CD14-positive monocyte (primary cell): ENCODE measurements around the gene OR1F1. TPM values are rescaled to one million over a fixed set of nuclear protein-coding genes. Genes with fewer than 3 reads are reported as not detected.

Experiments used
- DNase-seq, 3 donors: peaks; one replicate each; pipeline ENCODE4 v3.0.0-alpha.2; 2011 to 2022
- H2AFZ ChIP-seq: 2 replicates; pipeline ENCODE4 v1.6.0; 2012; ENCODE audit warnings: mild to moderate bottlenecking, low read depth, low read length, inconsistent platforms; ENCODE audit not compliant: insufficient read depth, poor library complexity, severe bottlenecking
- H3K27ac ChIP-seq, 2 donors: 1 replicate in 1 of 2; 2 replicates in 1 of 2; pipeline ENCODE4 v1.5.1; 2012 to 2013; ENCODE audit warnings: low read length in 2 of 2, control low read depth in 1 of 2, inconsistent platforms in 1 of 2, low read depth in 1 of 2, mild to moderate bottlenecking in 1 of 2
- H3K27me3 ChIP-seq, 2 donors: one replicate each; pipeline versions ENCODE4 v1.6.0 to v1.6.1; 2011 to 2013; ENCODE audit warnings: low read length in 2 of 2; ENCODE audit not compliant: control insufficient read depth in 2 of 2, insufficient read depth in 2 of 2
- H3K36me3 ChIP-seq, 2 donors: replicated peaks in 1 of 2; 1 replicate in 1 of 2; 2 replicates in 1 of 2; pipeline versions ENCODE4 v1.5.1 to v1.6.1; 2012 to 2013; ENCODE audit warnings: low read length in 2 of 2, control low read depth in 1 of 2, inconsistent platforms in 1 of 2, mild to moderate bottlenecking in 1 of 2; ENCODE audit not compliant: insufficient read depth in 2 of 2, control insufficient read depth in 1 of 2
- H3K4me1 ChIP-seq, 2 donors: 1 replicate in 1 of 2; 2 replicates in 1 of 2; pipeline versions ENCODE4 v1.5.1 to v1.6.1; 2012 to 2013; ENCODE audit warnings: low read length in 2 of 2, control low read depth in 1 of 2, inconsistent platforms in 1 of 2, mild to moderate bottlenecking in 1 of 2, moderate library complexity in 1 of 2; ENCODE audit not compliant: insufficient read depth in 2 of 2, control insufficient read depth in 1 of 2
- H3K4me2 ChIP-seq: replicated peaks from 2 replicates; pipeline ENCODE3; 2012; ENCODE audit warnings: low read length, moderate library complexity, mild to moderate bottlenecking; ENCODE audit not compliant: poor library complexity, severe bottlenecking; ENCODE audit errors: extremely low read depth
- H3K4me3 ChIP-seq, 3 experiments: fragments of 200-600 bp in 1 of 3; sonication (generic) in 1 of 3; replicated peaks in 1 of 3; 1 replicate in 2 of 3; 2 replicates in 1 of 3; pipeline ENCODE4 v1.5.1; 2011 to 2013; ENCODE audit warnings: low read length in 3 of 3, mild to moderate bottlenecking in 3 of 3, control low read depth in 2 of 3, low read depth in 2 of 3, inconsistent platforms in 1 of 3, moderate library complexity in 1 of 3
- H3K79me2 ChIP-seq: 2 replicates; pipeline ENCODE4 v1.6.0; 2012; ENCODE audit warnings: mild to moderate bottlenecking, control low read depth, inconsistent platforms, low read length, moderate library complexity; ENCODE audit not compliant: insufficient read depth
- H3K9ac ChIP-seq: 2 replicates; pipeline ENCODE4 v1.6.0; 2017; ENCODE audit warnings: low read length, mild to moderate bottlenecking; ENCODE audit not compliant: insufficient read depth, poor library complexity, severe bottlenecking
- H3K9me3 ChIP-seq, 2 donors: replicated peaks in 1 of 2; 1 replicate in 1 of 2; 2 replicates in 1 of 2; pipeline versions ENCODE4 v1.5.1 to v1.6.1; 2012 to 2013; ENCODE audit warnings: low read length in 2 of 2, control low read depth in 1 of 2; ENCODE audit not compliant: control insufficient read depth in 1 of 2, insufficient read depth in 1 of 2
- H4K20me1 ChIP-seq: 2 replicates; pipeline ENCODE4 v1.6.0; 2012; ENCODE audit warnings: mild to moderate bottlenecking, low read length, control low read depth, moderate library complexity; ENCODE audit not compliant: insufficient read depth
- H3K27ac Mint-ChIP-seq, 7 donors: one replicate each; pipeline ENCODE4 v1.8.0; 2020; ENCODE audit warnings: mild to moderate bottlenecking in 7 of 7, mixed read lengths in 7 of 7, moderate library complexity in 6 of 7, inconsistent platforms in 2 of 7
- H3K27me3 Mint-ChIP-seq, 3 donors: one replicate each; pipeline ENCODE4 v1.8.0; 2021 to 2022; ENCODE audit warnings: low read depth in 3 of 3, mild to moderate bottlenecking in 3 of 3, mixed read lengths in 3 of 3, moderate library complexity in 3 of 3, inconsistent platforms in 1 of 3
- H3K36me3 Mint-ChIP-seq, 2 donors: one replicate each; pipeline ENCODE4 v1.8.0; 2020; ENCODE audit warnings: mixed read lengths in 2 of 2, inconsistent platforms in 1 of 2, mild to moderate bottlenecking in 1 of 2
- H3K4me1 Mint-ChIP-seq: one replicate; pipeline ENCODE4 v1.8.0; 2020; ENCODE audit warnings: mild to moderate bottlenecking, mixed read lengths
- H3K4me3 Mint-ChIP-seq, 2 donors: one replicate each; pipeline ENCODE4 v1.8.0; 2020; ENCODE audit warnings: mild to moderate bottlenecking in 2 of 2, mixed read lengths in 2 of 2, moderate library complexity in 1 of 2
- H3K9me3 Mint-ChIP-seq, 7 donors: one replicate each; pipeline ENCODE4 v1.8.0; 2020 to 2022; ENCODE audit warnings: mixed read lengths in 7 of 7, mild to moderate bottlenecking in 6 of 7, moderate library complexity in 6 of 7, inconsistent platforms in 2 of 7
- WGBS: methylation state at CpG from one replicate; pipeline ENCODE4 v1.1.5; 2013; ENCODE audit warnings: missing lambda C conversion rate; ENCODE audit not compliant: insufficient coverage; 5-methylcytosine and 5-hydroxymethylcytosine counted together
- intact Hi-C, 2 donors: fragments of 100-400 bp; cut with micrococcal nuclease; formaldehyde crosslinking; loops; one replicate each; pipeline versions ENCODE4 v1.15.0 to v1.15.1; 2023
- polyA plus RNA-seq, 3 donors: library from polyadenylated mRNA; depleted of rRNA in 1 of 3; unstranded in 2 of 3; stranded (reverse) in 1 of 3; fragments of 300-500 nt in 2 of 3; fragments of >200 nt in 1 of 3; fragmentation: Illumina TruSeq in 2 of 3; gene quantifications; 1 replicate in 2 of 3; 2 replicates in 1 of 3; pipeline ENCODE4 v1.2.3, GENCODE V29; 2012 to 2021
- TF ChIP-seq, protein P1 (sequence below): fragments of 200-600 bp; IDR thresholded peaks from one replicate; pipeline ENCODE4 v1.8.0; 2022; ENCODE audit warnings: antibody characterized with exemption, mild to moderate bottlenecking

Gene OR1F1
- polyA plus RNA-seq, 3 donors = not detected

DNA sequence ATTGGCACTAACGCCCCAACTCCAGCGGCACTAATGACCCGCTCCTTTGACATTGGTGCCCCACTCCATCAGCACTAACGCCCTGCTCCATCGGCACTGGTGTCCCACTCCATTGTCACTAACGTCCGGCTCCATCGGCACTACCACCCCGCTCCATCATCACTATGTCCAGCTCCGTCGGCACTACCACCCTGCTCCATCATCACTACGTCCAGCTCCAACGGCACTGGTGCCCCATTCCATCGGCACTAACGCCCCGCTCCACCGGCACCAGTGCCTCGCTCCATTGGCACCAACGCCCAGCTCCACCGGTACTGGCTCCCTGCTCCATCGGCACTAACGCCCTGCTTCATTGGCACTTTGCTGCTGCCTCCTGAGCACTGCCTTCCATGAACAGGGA, 45.7 kb upstream of the OR1F1 start:
- H3K9me3 ChIP-seq = no peaks in the 10 kb centered on the region
- peaks cover 39 to 59% of the 10 kb centered on the region in 2 donors for H3K36me3 ChIP-seq
- H3K36me3 Mint-ChIP-seq = peaks cover 46 to 59% of the 10 kb centered on the region in 2 donors
- no peak overlapping the region for H3K27ac ChIP-seq
- no peaks in the 10 kb centered on the region for H3K4me1 ChIP-seq
- H3K4me1 Mint-ChIP-seq = no peaks in the 10 kb centered on the region
- H2AFZ ChIP-seq = no peak overlapping the region
- H4K20me1 ChIP-seq = peaks cover 4% of the 10 kb centered on the region
- TF ChIP-seq, protein P1, sequence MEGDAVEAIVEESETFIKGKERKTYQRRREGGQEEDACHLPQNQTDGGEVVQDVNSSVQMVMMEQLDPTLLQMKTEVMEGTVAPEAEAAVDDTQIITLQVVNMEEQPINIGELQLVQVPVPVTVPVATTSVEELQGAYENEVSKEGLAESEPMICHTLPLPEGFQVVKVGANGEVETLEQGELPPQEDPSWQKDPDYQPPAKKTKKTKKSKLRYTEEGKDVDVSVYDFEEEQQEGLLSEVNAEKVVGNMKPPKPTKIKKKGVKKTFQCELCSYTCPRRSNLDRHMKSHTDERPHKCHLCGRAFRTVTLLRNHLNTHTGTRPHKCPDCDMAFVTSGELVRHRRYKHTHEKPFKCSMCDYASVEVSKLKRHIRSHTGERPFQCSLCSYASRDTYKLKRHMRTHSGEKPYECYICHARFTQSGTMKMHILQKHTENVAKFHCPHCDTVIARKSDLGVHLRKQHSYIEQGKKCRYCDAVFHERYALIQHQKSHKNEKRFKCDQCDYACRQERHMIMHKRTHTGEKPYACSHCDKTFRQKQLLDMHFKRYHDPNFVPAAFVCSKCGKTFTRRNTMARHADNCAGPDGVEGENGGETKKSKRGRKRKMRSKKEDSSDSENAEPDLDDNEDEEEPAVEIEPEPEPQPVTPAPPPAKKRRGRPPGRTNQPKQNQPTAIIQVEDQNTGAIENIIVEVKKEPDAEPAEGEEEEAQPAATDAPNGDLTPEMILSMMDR = no peak
- H3K27me3 Mint-ChIP-seq = peaks cover 2 to 11% (median 8%) of the 10 kb centered on the region in 3 donors
- H3K27ac Mint-ChIP-seq = no peak overlapping the region
- no peak overlapping the region for H3K9ac ChIP-seq
- WGBS = 97% methylated on average over 22 of the region's 22 CpGs
- H3K27me3 ChIP-seq = no peaks in the 10 kb centered on the region
- DNase-seq = no peak
- no peak overlapping the region for H3K4me3 Mint-ChIP-seq
- no peaks in the 10 kb centered on the region for H3K9me3 Mint-ChIP-seq
- H3K4me2 ChIP-seq = no peak overlapping the region
- intact Hi-C loops = no loop called here
- H3K79me2 ChIP-seq = no peaks in the 10 kb centered on the region
- no peak overlapping the region for H3K4me3 ChIP-seq

DNA sequence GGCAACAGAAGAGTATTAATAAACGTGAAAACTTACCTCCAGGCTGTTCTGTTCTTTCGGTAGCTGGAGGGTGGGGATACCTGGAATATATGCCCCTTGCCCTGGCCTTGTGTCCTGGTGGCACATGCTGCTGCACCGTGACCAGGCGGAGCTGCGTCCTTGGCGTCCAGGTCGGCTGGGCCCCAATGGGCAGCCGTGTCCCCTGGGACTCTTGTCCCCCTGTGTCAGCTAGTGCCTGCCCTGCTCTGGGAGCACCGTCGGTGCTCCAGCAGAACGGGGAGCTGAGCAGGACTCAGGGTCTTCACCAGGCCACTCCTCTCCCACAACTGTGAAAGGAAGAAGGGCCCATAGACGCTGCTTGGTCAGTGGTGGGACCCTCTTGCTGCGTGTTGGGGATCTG, 45.2 kb upstream of the OR1F1 start:
- Mint-ChIP-seq H3K4me1 (no peaks in the 10 kb centered on the region), H3K27ac (no peak overlapping the region)
- intact Hi-C loops = no loop called here

More for the DNA sequence above, 45.2 kb upstream of the OR1F1 start:
- H3K4me3 Mint-ChIP-seq = no peak overlapping the region
- Histone ChIP-seq H3K79me2 (no peaks in the 10 kb centered on the region), H3K27ac (no peak overlapping the region), H3K27me3 (no peaks in the 10 kb centered on the region), H3K4me2 (no peak overlapping the region), H3K4me3 (no peak overlapping the region), H4K20me1 (no peaks in the 10 kb centered on the region), H3K9me3 (no peaks in the 10 kb centered on the region), H3K36me3 (peaks cover 34 to 55% of the 10 kb centered on the region in 2 donors), H2AFZ (no peak overlapping the region), H3K9ac (no peak overlapping the region), H3K4me1 (no peaks in the 10 kb centered on the region)
- H3K27me3 Mint-ChIP-seq = peaks cover 4 to 12% (median 11%) of the 10 kb centered on the region in 3 donors
- TF ChIP-seq, protein P1 = no peak
- peaks cover 42 to 55% of the 10 kb centered on the region in 2 donors for H3K36me3 Mint-ChIP-seq
- WGBS = 93% methylated on average over 10 of the region's 13 CpGs
- H3K9me3 Mint-ChIP-seq = no peaks in the 10 kb centered on the region
- no peak for DNase-seq
